PC-3 (cell line): Measurements from ENCODE around the gene LAG3.

Experiments used
- EZH2phosphoT487 ChIP-seq: fragments of 300-600 bp; sonication (generic); IDR thresholded peaks from 2 replicates; pipeline ENCODE4 v1.6.1; 2018; ENCODE audit warnings: mild to moderate bottlenecking, antibody characterized with exemption, low read length, borderline replicate concordance
- TF ChIP-seq, protein P1 (sequence below): fragments of 300-600 bp; sonication (generic); conservative IDR thresholded peaks from 2 replicates; pipeline ENCODE4 v1.5.1; 2017; ENCODE audit warnings: antibody characterized with exemption, low read depth, mild to moderate bottlenecking, low read length

DNA sequence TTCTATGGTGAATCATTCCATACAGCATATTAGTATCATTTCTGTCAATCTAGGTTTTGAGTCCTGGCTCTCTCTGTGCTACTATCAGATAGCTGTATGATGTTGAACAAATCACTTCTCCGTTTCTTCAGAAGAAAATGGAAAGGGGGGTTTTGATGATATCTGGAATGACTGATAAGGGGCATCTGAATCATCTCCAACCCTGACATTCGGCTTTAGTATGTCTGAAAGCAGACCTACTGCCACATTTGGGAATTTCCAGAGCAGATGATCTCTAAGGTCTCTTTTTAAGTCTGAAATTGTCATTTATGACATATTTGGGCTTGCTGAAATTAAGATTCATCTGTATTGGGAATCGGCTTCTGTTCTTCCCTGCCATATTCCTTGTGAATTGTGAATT is 29.5 kb upstream of the LAG3 start:
- TF ChIP-seq, protein P1, sequence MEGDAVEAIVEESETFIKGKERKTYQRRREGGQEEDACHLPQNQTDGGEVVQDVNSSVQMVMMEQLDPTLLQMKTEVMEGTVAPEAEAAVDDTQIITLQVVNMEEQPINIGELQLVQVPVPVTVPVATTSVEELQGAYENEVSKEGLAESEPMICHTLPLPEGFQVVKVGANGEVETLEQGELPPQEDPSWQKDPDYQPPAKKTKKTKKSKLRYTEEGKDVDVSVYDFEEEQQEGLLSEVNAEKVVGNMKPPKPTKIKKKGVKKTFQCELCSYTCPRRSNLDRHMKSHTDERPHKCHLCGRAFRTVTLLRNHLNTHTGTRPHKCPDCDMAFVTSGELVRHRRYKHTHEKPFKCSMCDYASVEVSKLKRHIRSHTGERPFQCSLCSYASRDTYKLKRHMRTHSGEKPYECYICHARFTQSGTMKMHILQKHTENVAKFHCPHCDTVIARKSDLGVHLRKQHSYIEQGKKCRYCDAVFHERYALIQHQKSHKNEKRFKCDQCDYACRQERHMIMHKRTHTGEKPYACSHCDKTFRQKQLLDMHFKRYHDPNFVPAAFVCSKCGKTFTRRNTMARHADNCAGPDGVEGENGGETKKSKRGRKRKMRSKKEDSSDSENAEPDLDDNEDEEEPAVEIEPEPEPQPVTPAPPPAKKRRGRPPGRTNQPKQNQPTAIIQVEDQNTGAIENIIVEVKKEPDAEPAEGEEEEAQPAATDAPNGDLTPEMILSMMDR: no peak
- no peak for TF ChIP-seq EZH2phosphoT487
